Breast epithelium (tissue), 4 donors: ENCODE measurements around the gene VCL. TPM values are rescaled to one million over a fixed set of nuclear protein-coding genes. Genes with fewer than 3 reads are reported as not detected.

Experiments
- DNase-seq, 2 donors: peaks; one replicate each; pipeline ENCODE4 v3.0.0-alpha.2; 2019; ENCODE audit warnings: low spot score in 2 of 2
- H3K27ac ChIP-seq, 2 donors: fragments of 200-600 bp; sonication (generic) in 1 of 2; one replicate each; pipeline ENCODE4 v1.5.1; 2016 to 2019; ENCODE audit warnings: mild to moderate bottlenecking in 1 of 2
- H3K27me3 ChIP-seq, 2 donors: fragments of 200-600 bp; sonication (generic) in 1 of 2; one replicate each; pipeline versions ENCODE4 v1.5.1 to v1.6.0; 2017 to 2019; ENCODE audit warnings: control low read depth in 1 of 2, mild to moderate bottlenecking in 1 of 2
- H3K36me3 ChIP-seq: fragments of 200-600 bp; one replicate; pipeline ENCODE4 v1.5.1; 2019
- H3K4me1 ChIP-seq, 2 donors: fragments of 200-600 bp; sonication (generic); one replicate each; pipeline ENCODE4 v1.5.1; 2016 to 2019; ENCODE audit warnings: control low read depth in 1 of 2
- H3K4me3 ChIP-seq, 3 donors: fragments of 200-600 bp; sonication (generic); 1 replicate in 2 of 3; 2 replicates in 1 of 3; pipeline ENCODE4 v1.5.1; 2016 to 2019; ENCODE audit warnings: mild to moderate bottlenecking in 3 of 3, moderate library complexity in 2 of 3
- H3K9me3 ChIP-seq, 2 donors: fragments of 200-600 bp; sonication (generic) in 1 of 2; one replicate each; pipeline ENCODE4 v1.5.1; 2016 to 2019; ENCODE audit warnings: control low read depth in 1 of 2
- POLR2A ChIP-seq: fragments of 450-650 bp; IDR thresholded peaks from one replicate; pipeline ENCODE4 v1.6.1; 2016; ENCODE audit warnings: antibody characterized with exemption, mild to moderate bottlenecking, moderate library complexity
- POLR2AphosphoS5 ChIP-seq, 3 donors: sonication (generic); formaldehyde crosslinking; IDR thresholded peaks; one replicate each; pipeline ENCODE4 v1.6.1; 2017; ENCODE audit warnings: antibody characterized with exemption in 3 of 3
- intact Hi-C: fragments of 100-400 bp; cut with DNase I; formaldehyde crosslinking; loops from one replicate; pipeline ENCODE4 v1.15.1; 2023; ENCODE audit warnings: low total_unique reads
- total RNA-seq, 3 donors: library from RNA; depleted of rRNA; stranded (reverse); fragments of >200 nt; gene quantifications; one replicate each; pipeline ENCODE4 v1.1.0, GENCODE V29; 2016
- TF ChIP-seq, protein P1 (sequence below), 3 donors: fragments of 450-650 bp; IDR thresholded peaks; one replicate each; pipeline ENCODE4 v1.5.1; 2016 to 2017; ENCODE audit warnings: antibody characterized with exemption in 3 of 3, mild to moderate bottlenecking in 3 of 3, moderate library complexity in 3 of 3

The VCL gene
- total RNA-seq, 3 donors from 2014 or later = 73.1 to 95.0 (median 77.6) TPM

DNA sequence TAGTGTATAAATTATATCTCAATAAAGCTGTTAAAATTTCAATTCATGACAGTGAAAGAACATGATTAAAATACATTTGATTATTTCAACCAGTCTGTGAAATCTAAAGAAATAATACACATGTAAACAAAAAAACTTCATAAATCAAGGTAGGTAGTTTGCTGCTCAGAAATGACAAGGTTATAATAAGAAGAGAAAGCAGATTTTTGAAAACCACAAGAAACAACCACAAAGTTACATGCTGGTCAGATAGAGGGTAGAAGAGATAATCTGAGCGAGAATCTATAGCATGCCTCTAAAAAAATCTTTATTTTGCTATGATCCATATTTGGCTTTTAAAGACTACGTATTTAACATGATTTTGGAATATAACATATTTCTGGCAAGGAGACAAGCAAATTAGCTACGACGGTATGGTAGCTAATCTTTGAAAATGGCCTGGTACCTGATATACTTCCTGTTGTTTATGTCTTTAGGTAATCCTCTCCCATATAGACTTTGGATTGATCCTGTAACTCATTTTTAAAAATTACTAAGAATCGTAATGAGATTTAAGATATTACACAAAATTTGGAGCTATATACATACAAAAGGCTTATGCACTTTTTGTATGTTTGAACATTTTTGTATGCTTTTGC, 23.5 kb upstream of the VCL start:
- Histone ChIP-seq H3K4me1 (no peaks in the 10 kb centered on the region), H3K4me3 (no peak overlapping the region), H3K27me3 (no peaks in the 10 kb centered on the region), H3K9me3 (no peaks in the 10 kb centered on the region), H3K36me3 (no peaks in the 10 kb centered on the region), H3K27ac (no peak overlapping the region)
- no peak for TF ChIP-seq POLR2AphosphoS5 (IDR thresholded peaks at IDR 0.05)
- TF ChIP-seq, protein P1, sequence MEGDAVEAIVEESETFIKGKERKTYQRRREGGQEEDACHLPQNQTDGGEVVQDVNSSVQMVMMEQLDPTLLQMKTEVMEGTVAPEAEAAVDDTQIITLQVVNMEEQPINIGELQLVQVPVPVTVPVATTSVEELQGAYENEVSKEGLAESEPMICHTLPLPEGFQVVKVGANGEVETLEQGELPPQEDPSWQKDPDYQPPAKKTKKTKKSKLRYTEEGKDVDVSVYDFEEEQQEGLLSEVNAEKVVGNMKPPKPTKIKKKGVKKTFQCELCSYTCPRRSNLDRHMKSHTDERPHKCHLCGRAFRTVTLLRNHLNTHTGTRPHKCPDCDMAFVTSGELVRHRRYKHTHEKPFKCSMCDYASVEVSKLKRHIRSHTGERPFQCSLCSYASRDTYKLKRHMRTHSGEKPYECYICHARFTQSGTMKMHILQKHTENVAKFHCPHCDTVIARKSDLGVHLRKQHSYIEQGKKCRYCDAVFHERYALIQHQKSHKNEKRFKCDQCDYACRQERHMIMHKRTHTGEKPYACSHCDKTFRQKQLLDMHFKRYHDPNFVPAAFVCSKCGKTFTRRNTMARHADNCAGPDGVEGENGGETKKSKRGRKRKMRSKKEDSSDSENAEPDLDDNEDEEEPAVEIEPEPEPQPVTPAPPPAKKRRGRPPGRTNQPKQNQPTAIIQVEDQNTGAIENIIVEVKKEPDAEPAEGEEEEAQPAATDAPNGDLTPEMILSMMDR (IDR thresholded peaks at IDR 0.05) = no peak
- TF ChIP-seq POLR2A = no peak
- intact Hi-C loops = no loop called here
- DNase-seq = no peak

DNA sequence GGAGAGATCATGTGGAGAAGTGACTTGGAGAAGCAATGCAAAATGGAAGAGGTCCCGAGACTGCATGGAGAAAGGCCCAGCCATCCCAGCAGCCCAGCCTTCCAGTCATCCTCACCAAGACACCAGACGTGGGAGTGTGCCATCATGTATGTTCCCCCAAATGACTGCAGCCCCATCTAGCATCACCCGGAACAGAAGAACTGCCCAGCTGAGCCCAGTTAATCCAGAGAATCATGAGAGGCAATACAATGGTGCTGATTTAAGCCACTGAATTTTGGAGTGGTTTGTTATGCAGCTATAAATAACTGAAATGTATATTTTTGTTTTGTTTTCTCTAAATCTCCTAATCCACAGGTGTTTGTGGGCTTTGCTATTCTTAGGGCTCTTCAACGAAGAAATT, 22.5 kb upstream of the VCL start:
- TF ChIP-seq, protein P1 (IDR thresholded peaks at IDR 0.05) = no peak
- TF ChIP-seq POLR2A (no peak), POLR2AphosphoS5 (IDR thresholded peaks at IDR 0.05) (no peak)
- H3K27ac ChIP-seq = no peak overlapping the region
- no peak for DNase-seq
- no peaks in the 10 kb centered on the region for H3K27me3 ChIP-seq
- H3K9me3 ChIP-seq = no peaks in the 10 kb centered on the region
- no peaks in the 10 kb centered on the region for H3K36me3 ChIP-seq
- no peaks in the 10 kb centered on the region for H3K4me1 ChIP-seq
- intact Hi-C loops = no loop called here
- no peak overlapping the region for H3K4me3 ChIP-seq

DNA sequence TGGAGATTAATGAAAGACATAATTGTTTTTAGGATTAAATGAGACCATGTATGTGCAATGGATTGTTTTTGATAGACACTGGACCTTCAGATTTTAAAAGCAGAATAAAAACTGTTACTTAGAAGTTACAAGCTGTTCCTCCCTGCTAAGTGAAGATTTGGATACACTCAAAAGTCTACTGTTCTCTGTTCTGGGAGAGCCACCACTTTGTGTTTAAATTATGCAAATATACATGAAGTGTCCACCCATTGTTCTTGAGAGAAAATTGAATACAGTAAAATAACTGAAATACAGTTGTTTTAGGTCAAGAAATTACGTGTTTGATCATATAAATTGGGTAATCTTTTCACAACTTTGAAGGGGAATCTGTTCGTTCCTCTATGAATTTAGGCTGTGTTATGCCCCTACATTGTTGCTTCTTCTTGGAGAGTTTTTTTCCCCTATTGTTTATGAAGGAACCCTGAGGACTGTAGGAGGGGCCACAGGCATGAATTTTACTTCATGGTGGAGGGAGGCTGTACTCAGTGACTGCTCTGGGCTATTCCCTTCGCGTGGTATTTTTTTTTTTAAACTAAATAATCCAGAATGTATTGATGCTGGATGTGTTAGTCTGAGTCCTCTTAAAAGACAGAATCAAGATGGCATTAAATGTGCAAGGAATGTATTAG, 18.6 kb upstream of the VCL start:
- Histone ChIP-seq H3K27me3 (no peaks in the 10 kb centered on the region), H3K36me3 (no peaks in the 10 kb centered on the region), H3K4me1 (no peaks in the 10 kb centered on the region), H3K27ac (peak overlapping the region in 1 of 2 donors; percentile 33), H3K9me3 (no peaks in the 10 kb centered on the region), H3K4me3 (no peak overlapping the region)
- TF ChIP-seq, protein P1 (IDR thresholded peaks at IDR 0.05) = no peak
- TF ChIP-seq POLR2AphosphoS5 (IDR thresholded peaks at IDR 0.05) (no peak), POLR2A (no peak)
- intact Hi-C loops = no loop called here
- DNase-seq = no peak

DNA sequence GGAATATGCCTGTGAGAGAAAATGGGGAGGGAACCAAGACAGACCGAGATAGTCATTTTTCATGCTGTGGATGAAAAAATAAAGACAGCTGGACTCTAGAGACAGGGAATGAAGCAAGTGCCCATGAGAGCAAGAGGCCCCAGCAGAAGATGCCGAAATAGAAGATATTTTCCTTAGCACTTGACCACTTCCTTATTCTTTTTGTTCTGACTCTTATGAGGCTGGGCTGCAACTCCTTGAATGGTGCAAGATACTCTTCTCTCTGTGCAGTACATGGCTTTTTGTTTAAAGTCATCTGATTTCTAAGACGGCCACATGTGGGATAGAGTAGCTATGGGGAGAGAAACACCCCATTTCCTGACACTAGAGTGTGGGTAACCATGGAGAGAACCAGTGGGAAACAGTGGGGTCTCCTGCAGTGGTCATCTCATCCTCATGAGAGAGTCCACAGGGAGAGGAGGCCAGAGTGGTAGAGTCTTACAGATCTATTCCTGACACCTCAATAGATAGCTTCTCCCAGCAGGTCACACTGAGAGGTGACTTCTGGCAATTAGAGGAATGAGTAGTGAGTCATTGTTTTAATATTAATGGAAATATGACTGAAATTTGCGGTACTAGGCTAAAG, 18.0 kb upstream of the VCL start:
- intact Hi-C loops = loop anchor here (2.0 kb wide), 1 partner anchor 21 kb away; no protein-coding TSS in a partner anchor
- no peak overlapping the region for H3K4me3 ChIP-seq
- H3K4me1 ChIP-seq = no peaks in the 10 kb centered on the region
- H3K27ac ChIP-seq = peak overlapping the region in 1 of 2 donors; percentile 33
- H3K27me3 ChIP-seq = no peaks in the 10 kb centered on the region
- H3K36me3 ChIP-seq = no peaks in the 10 kb centered on the region
- no peak for DNase-seq
- TF ChIP-seq POLR2A (no peak), POLR2AphosphoS5 (IDR thresholded peaks at IDR 0.05) (no peak)
- TF ChIP-seq, protein P1 (IDR thresholded peaks at IDR 0.05) = no peak
- no peaks in the 10 kb centered on the region for H3K9me3 ChIP-seq

DNA sequence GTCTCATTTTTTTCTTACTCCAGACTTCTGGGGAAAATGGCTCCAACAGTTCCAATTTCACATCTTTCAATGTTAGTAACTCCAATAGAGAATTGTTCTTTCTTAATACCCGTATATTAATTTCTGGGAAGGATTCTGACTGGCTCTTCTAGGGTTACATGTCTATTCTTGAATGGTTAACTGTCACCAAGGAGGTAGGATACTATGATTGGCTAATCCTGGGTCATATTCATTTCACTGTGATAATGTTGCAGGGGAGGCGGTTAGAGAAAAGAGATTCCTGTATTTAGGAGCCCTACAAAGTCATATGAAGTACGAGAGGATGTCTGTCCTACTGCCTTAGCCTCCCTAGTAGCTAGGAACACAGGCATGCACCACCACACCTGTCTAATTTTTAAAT, 16.1 kb upstream of the VCL start:
- Histone ChIP-seq H3K4me1 (no peaks in the 10 kb centered on the region), H3K27ac (no peak overlapping the region), H3K36me3 (no peaks in the 10 kb centered on the region), H3K27me3 (no peaks in the 10 kb centered on the region), H3K9me3 (no peaks in the 10 kb centered on the region), H3K4me3 (no peak overlapping the region)
- no peak for DNase-seq
- intact Hi-C loops = loop anchor here (2.0 kb wide), 1 partner anchor 23 kb away; no protein-coding TSS in a partner anchor
- TF ChIP-seq POLR2A (no peak), POLR2AphosphoS5 (IDR thresholded peaks at IDR 0.05) (no peak)
- TF ChIP-seq, protein P1 (IDR thresholded peaks at IDR 0.05) = no peak
